Stimulated activated CD8-positive, alpha-beta memory T cell treated with anti-CD3 and anti-CD28 coated beads, Interleukin-2, amount 100 ng/mL, for 1 hour (primary cell): ENCODE results near the gene CAMTA1.

Experiments
- DNase-seq, 2 donors: peaks; one replicate each; pipeline ENCODE4 v3.0.0-alpha.2; 2020; ENCODE audit warnings: low read depth in 2 of 2

CAMTA1 gene

DNA sequence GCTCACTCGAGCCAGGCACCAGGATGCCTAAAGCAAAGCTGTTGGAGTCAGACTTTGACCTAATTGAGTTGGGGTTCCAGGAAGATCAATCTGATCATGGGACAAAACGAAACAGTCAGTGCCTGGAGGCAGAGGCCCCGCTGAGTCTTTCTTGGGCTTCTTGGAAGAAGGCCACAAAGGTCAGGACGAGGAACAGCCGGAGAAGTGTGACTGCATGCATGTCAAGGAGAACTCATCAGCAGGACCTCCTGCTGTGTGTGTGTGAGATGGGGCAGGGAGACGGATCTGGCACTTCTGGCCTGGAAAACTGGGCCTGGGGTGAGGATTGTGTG, 190.8 kb downstream of the CAMTA1 start:
- DNase-seq = no peak

GRCh38 chr1:6979003-6979613, 193.9 kb downstream of the CAMTA1 start:
- no peak for DNase-seq

- no peak for DNase-seq
These were observed 196.3 kb downstream of the CAMTA1 start for GRCh38 chr1:6981595-6981994.

GRCh38 chr1:6982443-6982842, 197.2 kb downstream of the CAMTA1 start:
- DNase-seq = no peak

- no peak for DNase-seq
These were observed 197.6 kb downstream of the CAMTA1 start for GRCh38 chr1:6982860-6983259.

- no peak for DNase-seq
These were observed 199.3 kb downstream of the CAMTA1 start for GRCh38 chr1:6984536-6984935.

DNA sequence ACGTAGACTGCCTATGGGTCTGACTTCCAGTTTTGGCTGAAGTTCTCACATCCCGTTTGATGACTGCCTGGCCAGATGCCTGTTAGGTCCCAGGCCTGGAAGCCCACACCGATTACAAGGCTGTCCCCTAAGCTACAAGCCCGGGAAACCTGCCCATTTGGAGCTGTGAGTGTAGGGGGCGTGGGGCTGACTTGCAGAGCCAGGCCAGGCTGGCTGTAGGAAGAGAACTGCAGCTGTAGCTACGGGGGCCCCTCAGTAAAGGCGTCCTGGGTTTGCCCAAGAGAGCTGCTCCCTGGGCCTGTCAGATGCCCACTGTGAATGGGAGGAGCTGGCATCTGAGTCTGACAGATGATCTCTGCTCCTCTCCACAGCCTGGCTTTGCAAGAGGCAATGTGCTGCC, 199.7 kb downstream of the CAMTA1 start:
- no peak for DNase-seq

DNA sequence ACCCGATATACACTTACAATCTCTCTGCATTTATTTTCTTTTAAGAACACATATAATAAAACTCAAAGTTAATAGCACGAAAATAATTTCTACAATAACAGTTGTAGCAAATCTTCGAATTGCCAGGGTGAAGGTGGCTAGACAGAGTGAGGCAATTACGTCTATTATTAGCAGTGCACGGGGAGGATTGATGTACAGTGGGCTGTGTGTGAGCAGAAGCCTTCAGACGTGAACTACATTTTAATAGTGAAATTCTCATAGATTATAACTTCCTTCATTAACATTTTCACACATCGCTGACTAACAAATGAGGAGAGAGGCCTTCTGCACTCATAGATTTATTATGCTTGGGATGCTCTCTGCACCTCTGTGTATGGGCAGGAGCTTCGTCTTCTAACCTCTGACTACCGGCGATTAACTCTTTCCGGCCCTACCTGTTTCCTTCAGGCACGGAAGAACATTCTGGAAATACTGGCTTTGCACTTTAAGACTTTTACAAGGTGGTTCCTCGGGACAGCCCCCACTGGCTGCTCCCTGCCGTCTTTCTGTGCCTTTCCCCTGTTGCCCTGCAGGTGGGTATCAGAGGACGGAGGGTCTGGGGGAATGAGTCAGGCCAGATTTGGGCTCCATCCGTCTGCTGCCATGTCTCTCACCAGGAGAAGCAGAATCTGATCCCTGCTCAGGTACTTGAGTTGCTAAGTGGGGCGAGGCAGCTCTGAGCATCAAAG, 200.5 kb downstream of the CAMTA1 start:
- DNase-seq = no peak

- DNase-seq = no peak
These were observed 201.0 kb downstream of the CAMTA1 start for GRCh38 chr1:6986281-6986680.

DNA sequence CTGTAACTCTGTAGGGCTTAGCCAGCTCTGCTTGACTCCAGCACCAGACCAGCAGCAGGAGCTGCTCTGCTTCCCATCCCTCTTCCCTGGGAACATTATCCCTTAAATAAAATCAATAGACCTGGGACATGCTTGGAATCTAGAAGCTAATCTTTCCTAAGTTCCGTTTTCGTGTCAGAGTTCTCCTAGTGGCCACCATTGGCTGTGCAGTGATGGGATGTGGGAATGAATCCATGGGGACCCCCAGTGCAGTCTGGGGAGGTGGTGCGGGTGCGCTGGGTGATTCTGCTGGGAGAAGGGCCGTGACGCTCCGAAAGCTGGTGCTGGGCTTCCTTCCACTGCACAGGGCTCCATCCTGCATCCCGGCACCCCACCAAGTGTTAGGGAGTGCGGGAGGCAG, 202.7 kb downstream of the CAMTA1 start:
- DNase-seq = no peak

DNA sequence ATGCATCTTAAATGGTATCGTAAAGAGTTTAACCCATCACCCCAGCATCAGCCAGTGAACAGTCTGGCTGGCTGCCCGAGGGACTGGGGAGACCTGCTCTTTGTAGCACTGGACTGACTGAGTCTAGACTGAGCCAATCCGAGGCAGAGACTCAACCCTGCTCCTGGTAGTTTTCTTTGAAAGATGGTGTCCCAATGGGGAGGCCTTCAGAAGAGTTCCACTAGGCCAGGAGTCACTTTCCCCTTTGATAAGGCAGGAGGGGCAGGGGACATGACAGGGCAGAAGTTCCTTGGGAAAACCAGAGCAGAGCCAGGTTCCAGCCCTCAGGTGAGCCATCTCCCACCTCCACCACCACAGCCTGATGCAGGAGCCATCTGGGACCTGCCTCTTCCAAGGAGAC, 203.5 kb downstream of the CAMTA1 start:
- no peak for DNase-seq

- no peak for DNase-seq
These were observed 204.2 kb downstream of the CAMTA1 start for GRCh38 chr1:6989212-6990159.

GRCh38 chr1:6991266-6991665, 206.0 kb downstream of the CAMTA1 start:
- DNase-seq = no peak

DNA sequence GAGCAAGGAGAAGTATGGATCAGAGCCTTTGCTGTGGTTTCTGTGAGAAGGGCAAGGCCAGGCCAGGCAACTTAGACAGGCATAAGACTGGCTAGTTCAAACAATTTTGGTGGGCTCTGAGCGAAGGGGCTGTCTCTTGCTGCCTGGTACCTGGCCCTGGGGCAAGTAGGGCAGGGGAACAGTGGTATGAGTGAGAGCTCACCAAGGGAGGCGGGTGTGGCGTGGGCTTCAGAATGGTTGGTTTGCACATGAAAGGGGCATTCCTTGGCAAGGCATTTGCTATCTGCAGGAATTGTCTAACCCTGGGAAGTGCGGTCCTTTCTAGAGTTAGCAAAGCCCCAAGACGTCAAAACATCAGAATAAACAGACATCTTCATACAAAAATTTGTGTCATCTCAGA, 210.5 kb downstream of the CAMTA1 start:
- no peak for DNase-seq

DNA sequence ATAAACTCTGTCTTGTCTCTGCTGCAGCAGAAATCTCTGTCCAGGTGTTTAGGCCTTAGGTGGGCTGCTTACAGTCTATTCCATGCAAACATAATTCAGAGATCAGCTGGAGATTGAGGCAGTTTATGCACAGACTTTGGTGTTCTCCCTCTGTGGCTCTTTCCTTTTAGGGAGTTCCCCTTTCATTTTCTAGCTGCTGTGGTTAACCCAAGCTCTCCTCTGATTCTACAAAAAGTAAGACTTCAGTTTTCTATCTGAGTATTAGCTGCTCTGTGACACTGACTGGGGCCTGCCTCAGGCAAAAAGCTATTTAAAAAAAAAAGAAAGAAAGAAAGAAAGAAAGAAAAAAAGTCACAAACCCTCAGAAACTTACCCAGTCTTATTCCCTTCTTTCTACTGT, 211.1 kb downstream of the CAMTA1 start:
- DNase-seq = no peak

GRCh38 chr1:6996866-6997265, 211.6 kb downstream of the CAMTA1 start:
- DNase-seq = no peak

GRCh38 chr1:6998267-6998666, 213.0 kb downstream of the CAMTA1 start:
- no peak for DNase-seq

DNA sequence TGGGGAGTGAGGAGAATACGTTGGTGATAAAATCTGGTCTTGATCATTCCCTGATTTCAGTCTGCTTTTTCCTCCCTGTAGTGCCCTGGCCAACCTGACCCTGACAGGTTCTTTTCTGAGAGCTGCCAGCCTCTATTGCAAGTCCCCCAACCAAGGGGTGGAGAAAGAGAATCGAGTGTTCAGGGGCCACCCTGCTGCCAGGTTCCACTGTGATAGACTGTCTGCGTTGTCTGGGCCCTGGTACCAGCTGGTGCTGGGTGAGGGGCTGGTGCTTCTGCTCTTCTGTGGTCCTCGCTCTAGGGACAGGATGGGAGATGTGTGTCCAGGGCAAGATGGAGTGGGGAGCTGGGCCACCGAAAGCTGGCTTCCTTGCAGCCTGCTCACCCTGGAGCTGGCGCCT, 214.6 kb downstream of the CAMTA1 start:
- DNase-seq = no peak

- DNase-seq = no peak
These were observed 215.5 kb downstream of the CAMTA1 start for GRCh38 chr1:7000720-7001119.

GRCh38 chr1:7002728-7003127, 217.5 kb downstream of the CAMTA1 start:
- DNase-seq = no peak

- no peak for DNase-seq
These were observed 218.4 kb downstream of the CAMTA1 start for GRCh38 chr1:7003676-7004075.

DNA sequence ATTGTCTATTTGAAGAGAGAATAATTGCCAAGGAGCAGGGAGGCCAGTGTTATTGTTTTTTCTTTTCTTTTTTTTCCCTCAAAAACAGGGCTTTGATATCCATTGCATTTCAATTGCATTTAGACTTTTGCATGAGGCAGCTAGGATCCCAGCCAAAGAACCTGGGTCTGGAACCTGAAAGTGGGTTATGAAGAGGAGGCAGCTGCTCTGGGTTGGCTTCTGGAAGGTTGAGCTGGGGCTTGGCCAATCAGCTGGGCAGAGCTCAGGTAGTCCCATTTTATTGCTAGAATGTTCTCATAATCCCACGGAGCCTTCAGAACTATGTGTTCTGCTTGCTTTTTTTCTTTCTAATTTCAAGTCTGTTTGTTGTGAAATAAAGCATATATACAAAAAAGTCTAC, 218.9 kb downstream of the CAMTA1 start:
- DNase-seq = no peak

- DNase-seq = no peak
These were observed 220.5 kb downstream of the CAMTA1 start for GRCh38 chr1:7005762-7006161.
